Left ventricle myocardium inferior (tissue), 1 donor: ENCODE data around the gene TMCC2. TPM values are rescaled to one million over a fixed set of nuclear protein-coding genes. Genes with fewer than 3 reads are reported as not detected.

Experiments used
- DNase-seq: peaks from one replicate; pipeline ENCODE4 v3.0.0-alpha.2; 2020
- H3K27ac ChIP-seq: fragments of 200-600 bp; replicated peaks from 2 replicates; pipeline ENCODE4 v1.8.0; 2021
- H3K27me3 ChIP-seq: fragments of 200-600 bp; 2 replicates; pipeline ENCODE4 v1.8.0; 2021; ENCODE audit warnings: low read depth
- H3K36me3 ChIP-seq: fragments of 200-600 bp; 2 replicates; pipeline ENCODE4 v1.8.0; 2021
- H3K4me1 ChIP-seq: fragments of 200-600 bp; 2 replicates; pipeline ENCODE4 v1.8.0; 2021
- H3K4me3 ChIP-seq: fragments of 200-600 bp; 2 replicates; pipeline ENCODE4 v1.8.0; 2021; ENCODE audit warnings: mild to moderate bottlenecking, moderate library complexity
- H3K9me3 ChIP-seq: fragments of 200-600 bp; replicated peaks from 2 replicates; pipeline ENCODE4 v1.8.0; 2021
- CTCF ChIP-seq: fragments of 200-600 bp; IDR thresholded peaks from 2 replicates; pipeline ENCODE4 v1.8.0; 2021; ENCODE audit warnings: antibody characterized with exemption, mild to moderate bottlenecking, borderline replicate concordance
- intact Hi-C: fragments of 100-400 bp; cut with micrococcal nuclease; formaldehyde crosslinking; loops from one replicate; pipeline ENCODE4 v1.11.0; 2022
- total RNA-seq: library from RNA; stranded (reverse); fragmentation: NEBNext Ultra II Directional; extraction: Animal tissue kit (Norgen Biotek cat#: 25700); gene quantifications from one replicate; pipeline ENCODE4 v1.2.1, GENCODE V29; 2021
- donor health status: DM: no; HTN: yes; CAD: no; lungs with severe emphysema.

The TMCC2 gene
- total RNA-seq, 1 donor from 2014 or later, result 2.5 TPM

GRCh38 chr1:205214756-205215155, 13.0 kb upstream of the TMCC2 start:
- H3K4me1 ChIP-seq, result peaks cover 24% of the 10 kb centered on the region
- no peak for TF ChIP-seq CTCF
- H3K27ac ChIP-seq, result no peak overlapping the region
- H3K9me3 ChIP-seq, result no peaks in the 10 kb centered on the region
- DNase-seq, result no peak
- H3K27me3 ChIP-seq, result peaks cover 9% of the 10 kb centered on the region
- no peak overlapping the region for H3K4me3 ChIP-seq
- no peaks in the 10 kb centered on the region for H3K36me3 ChIP-seq
- intact Hi-C loops, result no loop called here

GRCh38 chr1:205216588-205216987, 11.2 kb upstream of the TMCC2 start:
- no peak overlapping the region for H3K4me3 ChIP-seq
- H3K4me1 ChIP-seq, result peaks cover 6% of the 10 kb centered on the region
- H3K27ac ChIP-seq, result no peak overlapping the region
- no peaks in the 10 kb centered on the region for H3K9me3 ChIP-seq
- DNase-seq, result no peak
- H3K36me3 ChIP-seq, result no peaks in the 10 kb centered on the region
- intact Hi-C loops, result no loop called here
- peaks cover 9% of the 10 kb centered on the region for H3K27me3 ChIP-seq
- no peak for TF ChIP-seq CTCF

GRCh38 chr1:205217418-205217817, 10.3 kb upstream of the TMCC2 start:
- no peak for DNase-seq

GRCh38 chr1:205220421-205220820, 7.3 kb upstream of the TMCC2 start:
- intact Hi-C loops, result no loop called here
- H3K9me3 ChIP-seq, result no peaks in the 10 kb centered on the region
- DNase-seq, result no peak

More at GRCh38 chr1:205217418-205217817, 10.3 kb upstream of the TMCC2 start:
- intact Hi-C loops, result no loop called here
- Histone ChIP-seq H3K9me3 (no peaks in the 10 kb centered on the region), H3K27me3 (peaks cover 9% of the 10 kb centered on the region), H3K4me1 (no peaks in the 10 kb centered on the region), H3K4me3 (no peak overlapping the region), H3K36me3 (no peaks in the 10 kb centered on the region), H3K27ac (no peak overlapping the region)
- TF ChIP-seq CTCF, result no peak

GRCh38 chr1:205224736-205225135, 3.0 kb upstream of the TMCC2 start:
- Histone ChIP-seq H3K27me3 (peaks cover 7% of the 10 kb centered on the region), H3K4me3 (no peak overlapping the region), H3K36me3 (no peaks in the 10 kb centered on the region), H3K9me3 (no peaks in the 10 kb centered on the region), H3K4me1 (peaks cover 20% of the 10 kb centered on the region), H3K27ac (no peak overlapping the region)
- intact Hi-C loops, result no loop called here
- DNase-seq, result no peak
- no peak for TF ChIP-seq CTCF

More at GRCh38 chr1:205220421-205220820, 7.3 kb upstream of the TMCC2 start:
- Histone ChIP-seq H3K27ac (no peak overlapping the region), H3K36me3 (no peaks in the 10 kb centered on the region), H3K4me3 (no peak overlapping the region), H3K4me1 (no peaks in the 10 kb centered on the region), H3K27me3 (peaks cover 15% of the 10 kb centered on the region)
- TF ChIP-seq CTCF, result no peak
